HepG2 (cell line): Measurements from ENCODE around the gene ITPRIP. TPM values are rescaled to one million over a fixed set of nuclear protein-coding genes. Genes with fewer than 3 reads are reported as not detected.

Experiments
- CEBPB ChIP-seq: IDR thresholded peaks from 2 replicates; pipeline ENCODE4 v1.6.1; 2011; ENCODE audit warnings: low read depth, low read length, improper control_type of control experiment, borderline replicate concordance
- CHD2 ChIP-seq: IDR thresholded peaks from 2 replicates; pipeline ENCODE4 v1.6.1; 2011; ENCODE audit warnings: low read depth, low read length, improper control_type of control experiment
- FIP1L1 ChIP-seq: fragments of 200-400 bp; formaldehyde crosslinking; IDR thresholded peaks from 2 replicates; pipeline ENCODE4 v1.6.1; 2018; ENCODE audit warnings: low read depth, mild to moderate bottlenecking, low read length, moderate library complexity, borderline replicate concordance; ENCODE audit not compliant: insufficient read depth
- IRF1 ChIP-seq: sonication (generic); formaldehyde crosslinking; IDR thresholded peaks from 2 replicates; pipeline ENCODE4 v1.4.0; 2020; ENCODE audit warnings: low read depth, mild to moderate bottlenecking, missing genetic modification reagents
- MXD3 ChIP-seq: IDR thresholded peaks from 2 replicates; pipeline ENCODE4 v1.6.1; 2016; ENCODE audit warnings: mild to moderate bottlenecking, missing biosample characterization, missing genetic modification reagents
- PHF5A ChIP-seq: IDR thresholded peaks from one replicate; pipeline ENCODE4 v1.6.1; 2018; ENCODE audit warnings: low read depth, missing genetic modification reagents; ENCODE audit not compliant: unreplicated experiment
- PITX1 ChIP-seq: sonication (generic); formaldehyde crosslinking; IDR thresholded peaks from 2 replicates; pipeline ENCODE4 v1.5.1; 2020; ENCODE audit warnings: mild to moderate bottlenecking, missing genetic modification reagents
- RFX3 ChIP-seq: IDR thresholded peaks from 2 replicates; pipeline ENCODE4 v1.6.1; 2016; ENCODE audit warnings: missing biosample characterization, missing genetic modification reagents
- SKI ChIP-seq: fragments of 450-650 bp; IDR thresholded peaks from one replicate; pipeline ENCODE4 v1.6.1; 2018; ENCODE audit warnings: mild to moderate bottlenecking; ENCODE audit not compliant: partially characterized antibody
- SKIL ChIP-seq: sonication (generic); formaldehyde crosslinking; IDR thresholded peaks from 2 replicates; pipeline ENCODE4 v1.8.0; 2022; ENCODE audit warnings: missing genetic modification reagents, mild to moderate bottlenecking, moderate library complexity, borderline replicate concordance
- SRF ChIP-seq: IDR thresholded peaks from 2 replicates; pipeline ENCODE4 v1.6.1; 2011; ENCODE audit warnings: mild to moderate bottlenecking, low read depth, low read length, moderate library complexity
- SRY ChIP-seq: sonication (generic); formaldehyde crosslinking; IDR thresholded peaks from 2 replicates; pipeline ENCODE4 v1.8.0; 2022; ENCODE audit warnings: mild to moderate bottlenecking, missing genetic modification reagents
- ZBTB3 ChIP-seq: sonication (generic); formaldehyde crosslinking; IDR thresholded peaks from 2 replicates; pipeline ENCODE4 v1.4.0; 2020; ENCODE audit warnings: low read depth, mild to moderate bottlenecking, moderate library complexity, missing genetic modification reagents, borderline replicate concordance
- ZNF138 ChIP-seq: sonication (generic); formaldehyde crosslinking; IDR thresholded peaks from 2 replicates; pipeline ENCODE4 v1.5.0; 2020; ENCODE audit warnings: mild to moderate bottlenecking, low read depth, missing genetic modification reagents
- ZNF3 ChIP-seq: IDR thresholded peaks from 2 replicates; pipeline ENCODE4 v1.7.0; 2017; ENCODE audit warnings: inconsistent platforms
- ZNF354B ChIP-seq: sonication (generic); formaldehyde crosslinking; IDR thresholded peaks from 2 replicates; pipeline ENCODE4 v1.8.0; 2022; ENCODE audit warnings: mild to moderate bottlenecking, missing genetic modification reagents
- ZNF446 ChIP-seq: sonication (generic); formaldehyde crosslinking; IDR thresholded peaks from 2 replicates; pipeline ENCODE4 v1.5.0; 2020; ENCODE audit warnings: mild to moderate bottlenecking, missing genetic modification reagents
- ZNF512B ChIP-seq: sonication (generic); formaldehyde crosslinking; IDR thresholded peaks from 2 replicates; pipeline ENCODE4 v1.5.1; 2020; ENCODE audit warnings: missing genetic modification reagents, mild to moderate bottlenecking, borderline replicate concordance
- ZNF615 ChIP-seq: sonication (generic); formaldehyde crosslinking; IDR thresholded peaks from 2 replicates; pipeline ENCODE4 v1.5.0; 2020; ENCODE audit warnings: mild to moderate bottlenecking, missing genetic modification reagents, borderline replicate concordance
- ZNF709 ChIP-seq: sonication (generic); formaldehyde crosslinking; IDR thresholded peaks from 2 replicates; pipeline ENCODE4 v1.5.0; 2020; ENCODE audit warnings: mild to moderate bottlenecking, missing genetic modification reagents
- ZNF777 ChIP-seq: sonication (generic); formaldehyde crosslinking; IDR thresholded peaks from 2 replicates; pipeline ENCODE4 v1.4.0; 2020; ENCODE audit warnings: missing genetic modification reagents
- ZNF891 ChIP-seq: sonication (generic); formaldehyde crosslinking; IDR thresholded peaks from 2 replicates; pipeline ENCODE4 v1.5.0; 2020; ENCODE audit warnings: mild to moderate bottlenecking, missing genetic modification reagents
- polyA plus RNA-seq, 8 experiments: library from polyadenylated mRNA; depleted of rRNA in 3 of 8; stranded (reverse) in 7 of 8; unstranded in 1 of 8; fragments of >200 nt; fragmentation: Illumina TruSeq in 4 of 8; extraction: Trizol in 4 of 8; gene quantifications; 2 replicates each; pipeline versions ENCODE4 v1.2.1 to v1.2.3, GENCODE V29; 2011 to 2016; ENCODE audit warnings: low read depth in 4 of 8, missing spikeins in 1 of 8, mixed read lengths in 1 of 8; ENCODE audit not compliant: insufficient read depth in 1 of 8
- total RNA-seq, 5 experiments: library from RNA; depleted of rRNA; stranded (reverse); fragments of >200 nt; fragmentation: Illumina TruSeq; extraction: Trizol; gene quantifications; 2 replicates each; pipeline ENCODE4 v1.2.3, GENCODE V29; 2016; ENCODE audit warnings: low read depth in 1 of 5
- TF ChIP-seq, protein P1 (sequence below): sonication (generic); formaldehyde crosslinking; IDR thresholded peaks from 2 replicates; pipeline ENCODE4 v1.4.0; 2020; ENCODE audit warnings: mild to moderate bottlenecking, missing genetic modification reagents
- TF ChIP-seq, protein P2 (sequence below): sonication (generic); formaldehyde crosslinking; IDR thresholded peaks from 2 replicates; pipeline ENCODE4 v1.4.0; 2020; ENCODE audit warnings: mild to moderate bottlenecking, missing genetic modification reagents

The ITPRIP gene
- total and polyA plus RNA-seq, 2 of the 13 experiments (the other 11 are each of a cell fraction or from before 2014, with no cell fraction given), result 1.00 to 2.8 TPM

- TF ChIP-seq, protein P1, sequence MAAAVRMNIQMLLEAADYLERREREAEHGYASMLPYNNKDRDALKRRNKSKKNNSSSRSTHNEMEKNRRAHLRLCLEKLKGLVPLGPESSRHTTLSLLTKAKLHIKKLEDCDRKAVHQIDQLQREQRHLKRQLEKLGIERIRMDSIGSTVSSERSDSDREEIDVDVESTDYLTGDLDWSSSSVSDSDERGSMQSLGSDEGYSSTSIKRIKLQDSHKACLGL (CRISPR knock-in tag), result no peak
- no peak for TF ChIP-seq SRF
- no peak for TF ChIP-seq ZNF709
- no peak for TF ChIP-seq ZNF446
- TF ChIP-seq CEBPB, result peak; percentile 89
- TF ChIP-seq SKIL (CRISPR knock-in tag), result peak; percentile 72
- no peak for TF ChIP-seq IRF1
- no peak for TF ChIP-seq ZNF138 (CRISPR knock-in tag)
- no peak for TF ChIP-seq ZBTB3 (CRISPR knock-in tag)
- no peak for TF ChIP-seq SRY
- TF ChIP-seq ZNF891, result no peak
- no peak for TF ChIP-seq SKI
- TF ChIP-seq ZNF354B (CRISPR knock-in tag), result no peak
- TF ChIP-seq ZNF3 (CRISPR knock-in tag), result no peak
- TF ChIP-seq ZNF777, result no peak
- TF ChIP-seq RFX3 (CRISPR knock-in tag), result no peak
- no peak for TF ChIP-seq FIP1L1
- TF ChIP-seq, protein P2, sequence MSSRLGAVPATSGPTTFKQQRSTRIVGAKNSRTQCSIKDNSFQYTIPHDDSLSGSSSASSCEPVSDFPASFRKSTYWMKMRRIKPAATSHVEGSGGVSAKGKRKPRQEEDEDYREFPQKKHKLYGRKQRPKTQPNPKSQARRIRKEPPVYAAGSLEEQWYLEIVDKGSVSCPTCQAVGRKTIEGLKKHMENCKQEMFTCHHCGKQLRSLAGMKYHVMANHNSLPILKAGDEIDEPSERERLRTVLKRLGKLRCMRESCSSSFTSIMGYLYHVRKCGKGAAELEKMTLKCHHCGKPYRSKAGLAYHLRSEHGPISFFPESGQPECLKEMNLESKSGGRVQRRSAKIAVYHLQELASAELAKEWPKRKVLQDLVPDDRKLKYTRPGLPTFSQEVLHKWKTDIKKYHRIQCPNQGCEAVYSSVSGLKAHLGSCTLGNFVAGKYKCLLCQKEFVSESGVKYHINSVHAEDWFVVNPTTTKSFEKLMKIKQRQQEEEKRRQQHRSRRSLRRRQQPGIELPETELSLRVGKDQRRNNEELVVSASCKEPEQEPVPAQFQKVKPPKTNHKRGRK (CRISPR knock-in tag), result no peak
- no peak for TF ChIP-seq ZNF512B (CRISPR knock-in tag)
- TF ChIP-seq MXD3 (CRISPR knock-in tag), result no peak
- TF ChIP-seq PHF5A (CRISPR knock-in tag), result no peak
- no peak for TF ChIP-seq ZNF615 (CRISPR knock-in tag)
- TF ChIP-seq CHD2, result no peak
- TF ChIP-seq PITX1 (CRISPR knock-in tag), result peak; percentile 69
Measured at GRCh38 chr10:104288355-104288754, 49.9 kb downstream of the ITPRIP start (continued).
